Activated naive CD4-positive, alpha-beta T cell (primary cell): Measurements from ENCODE around the gene ZNF662.

Source experiments
- DNase-seq, 4 experiments: peaks; one replicate each; lab custom pipeline; 2025; lab: John Stamatoyannopoulos, UW

Gene ZNF662

GRCh38 chr3:42887084-42887483, 18.9 kb upstream of the ZNF662 start:
- no peak for DNase-seq

GRCh38 chr3:42891042-42891441, 14.9 kb upstream of the ZNF662 start:
- no peak for DNase-seq

GRCh38 chr3:42892169-42892568, 13.8 kb upstream of the ZNF662 start:
- DNase-seq = no peak

- no peak for DNase-seq
Measured at GRCh38 chr3:42892807-42893206, 13.1 kb upstream of the ZNF662 start.

- DNase-seq = no peak
Measured at GRCh38 chr3:42894698-42895579, 11.0 kb upstream of the ZNF662 start.

- DNase-seq = no peak
Measured at GRCh38 chr3:42895580-42895868, 10.4 kb upstream of the ZNF662 start.

- DNase-seq = no peak
Measured at GRCh38 chr3:42898896-42899675, 6.9 kb upstream of the ZNF662 start.

GRCh38 chr3:42900226-42901072, 5.5 kb upstream of the ZNF662 start:
- DNase-seq = no peak

- DNase-seq = no peak
Measured at GRCh38 chr3:42901073-42901415, 4.9 kb upstream of the ZNF662 start.

GRCh38 chr3:42902257-42902656, 3.7 kb upstream of the ZNF662 start:
- no peak for DNase-seq

GRCh38 chr3:42904076-42904475, 1.9 kb upstream of the ZNF662 start:
- no peak for DNase-seq

- DNase-seq = no peak
Measured at GRCh38 chr3:42905740-42906069, 237 bp upstream of the ZNF662 start.

GRCh38 chr3:42906848-42907183, 874 bp downstream of the ZNF662 start:
- DNase-seq = no peak

- DNase-seq = no peak
Measured at GRCh38 chr3:42908675-42909074, 2.7 kb downstream of the ZNF662 start.

GRCh38 chr3:42911551-42911950, 5.6 kb downstream of the ZNF662 start:
- no peak for DNase-seq

- no peak for DNase-seq
Measured at GRCh38 chr3:42914771-42915515, 9.0 kb downstream of the ZNF662 start.

GRCh38 chr3:42923606-42924005, 17.7 kb downstream of the ZNF662 start:
- DNase-seq = no peak

- DNase-seq = no peak
Measured at GRCh38 chr3:42926310-42926709, 20.4 kb downstream of the ZNF662 start.

GRCh38 chr3:42934111-42934510, 28.2 kb downstream of the ZNF662 start:
- DNase-seq = no peak

- no peak for DNase-seq
Measured at GRCh38 chr3:42934910-42935309, 29.0 kb downstream of the ZNF662 start.

GRCh38 chr3:42935472-42935871, 29.5 kb downstream of the ZNF662 start:
- DNase-seq = no peak
